Uterus (tissue), 2 donors: Measurements from ENCODE around the gene PRKD3.

Experiments
- POLR2A ChIP-seq, 2 donors: fragments of 450-650 bp; IDR thresholded peaks; one replicate each; pipeline ENCODE4 v1.6.1; 2016; ENCODE audit warnings: antibody characterized with exemption in 2 of 2, mild to moderate bottlenecking in 1 of 2, moderate library complexity in 1 of 2
- TF ChIP-seq, protein P1 (sequence below), 4 experiments: fragments of 200-600 bp in 2 of 4; fragments of 450-650 bp in 2 of 4; sonication (generic) in 2 of 4; IDR thresholded peaks; one replicate each; pipeline ENCODE4 v1.5.1; 2016 to 2019; ENCODE audit warnings: antibody characterized with exemption in 4 of 4, mild to moderate bottlenecking in 2 of 4, moderate library complexity in 1 of 4

DNA sequence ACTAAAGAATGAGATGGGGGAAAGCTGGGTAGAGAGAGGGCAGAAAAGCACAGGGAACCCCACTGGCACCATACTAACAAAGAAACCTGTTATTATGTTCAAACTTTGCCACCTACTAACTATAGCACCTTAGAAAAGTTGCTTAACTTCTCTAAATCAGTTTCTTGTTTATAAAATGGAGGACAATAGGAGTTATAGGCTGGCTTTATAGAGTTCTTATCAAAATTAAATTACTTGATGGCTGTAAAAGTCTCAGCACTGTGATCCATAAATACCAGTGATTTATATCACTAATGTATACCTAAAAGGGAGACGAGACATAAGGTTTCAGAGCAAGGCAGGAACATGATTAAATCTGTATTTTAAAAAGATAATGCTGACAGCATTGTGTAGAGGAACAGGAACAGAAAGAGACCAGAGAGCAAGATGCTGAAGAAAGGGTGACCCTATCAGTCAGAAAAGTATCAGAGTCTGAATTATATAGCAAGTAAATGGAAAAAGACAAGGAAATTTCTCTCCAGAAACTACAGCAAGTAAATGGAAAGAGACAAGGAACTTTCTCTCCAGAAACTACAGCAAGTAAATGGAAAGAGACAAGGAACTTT lies 29.1 kb downstream of the PRKD3 start:
- TF ChIP-seq, protein P1, sequence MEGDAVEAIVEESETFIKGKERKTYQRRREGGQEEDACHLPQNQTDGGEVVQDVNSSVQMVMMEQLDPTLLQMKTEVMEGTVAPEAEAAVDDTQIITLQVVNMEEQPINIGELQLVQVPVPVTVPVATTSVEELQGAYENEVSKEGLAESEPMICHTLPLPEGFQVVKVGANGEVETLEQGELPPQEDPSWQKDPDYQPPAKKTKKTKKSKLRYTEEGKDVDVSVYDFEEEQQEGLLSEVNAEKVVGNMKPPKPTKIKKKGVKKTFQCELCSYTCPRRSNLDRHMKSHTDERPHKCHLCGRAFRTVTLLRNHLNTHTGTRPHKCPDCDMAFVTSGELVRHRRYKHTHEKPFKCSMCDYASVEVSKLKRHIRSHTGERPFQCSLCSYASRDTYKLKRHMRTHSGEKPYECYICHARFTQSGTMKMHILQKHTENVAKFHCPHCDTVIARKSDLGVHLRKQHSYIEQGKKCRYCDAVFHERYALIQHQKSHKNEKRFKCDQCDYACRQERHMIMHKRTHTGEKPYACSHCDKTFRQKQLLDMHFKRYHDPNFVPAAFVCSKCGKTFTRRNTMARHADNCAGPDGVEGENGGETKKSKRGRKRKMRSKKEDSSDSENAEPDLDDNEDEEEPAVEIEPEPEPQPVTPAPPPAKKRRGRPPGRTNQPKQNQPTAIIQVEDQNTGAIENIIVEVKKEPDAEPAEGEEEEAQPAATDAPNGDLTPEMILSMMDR (IDR thresholded peaks at IDR 0.05): no peak
- TF ChIP-seq POLR2A (IDR thresholded peaks at IDR 0.05): no peak
